ENCODE measurements around the gene TMEM87A.
A peak's percentile ranks its signal among the peaks of the same experiment; 100 is the strongest.

Gene TMEM87A

GRCh38 chr15:42274702-42274989 lies 1.4 kb upstream of the TMEM87A start:
- CTCF ChIA-PET: no interaction called here
- H3K27ac ChIP-seq: peak overlapping the region; percentile 99
- TF ChIP-seq CTCF (conservative IDR thresholded peaks at IDR 0.05; ENCODE audit: low read depth): no peak
- POLR2A ChIA-PET (ENCODE audit: low non-redundant PET): no interaction called here
- DNase-seq (ENCODE audit: low spot score): no peak

- ChIA-PET POLR2A (ENCODE audit: low non-redundant PET) (interaction anchor here (0.6 to 1.0 kb wide), 2 partner anchors 35 to 221 kb away, joined by 3 to 4 read pairs; no protein-coding TSS in a partner anchor), CTCF (interaction anchor here (0.6 kb wide), 2 partner anchors 9 to 269 kb away, joined by 3 to 8 read pairs; no protein-coding TSS in a partner anchor)
- no peak for TF ChIP-seq CTCF (conservative IDR thresholded peaks at IDR 0.05; ENCODE audit: low read depth)
- H3K27ac ChIP-seq: peak overlapping the region; percentile 99
- peak; percentile 75 for DNase-seq (ENCODE audit: low spot score)
These were observed 868 bp upstream of the TMEM87A start for GRCh38 chr15:42273900-42274701.

GRCh38 chr15:42270996-42271395 lies 2.2 kb downstream of the TMEM87A start:
- ChIA-PET CTCF (interaction anchor here (0.6 to 0.7 kb wide), 2 partner anchors 226 to 234 kb away, joined by 3 read pairs; no protein-coding TSS in a partner anchor), POLR2A (ENCODE audit: low non-redundant PET) (no interaction called here)
- no peak for TF ChIP-seq CTCF (conservative IDR thresholded peaks at IDR 0.05; ENCODE audit: low read depth)
- DNase-seq (ENCODE audit: low spot score): no peak
- no peak overlapping the region for H3K27ac ChIP-seq

GRCh38 chr15:42270551-42270950 lies 2.7 kb downstream of the TMEM87A start:
- ChIA-PET CTCF (interaction anchor here (0.6 to 0.7 kb wide), 2 partner anchors 227 to 234 kb away, joined by 3 read pairs; no protein-coding TSS in a partner anchor), POLR2A (ENCODE audit: low non-redundant PET) (no interaction called here)
- no peak for DNase-seq (ENCODE audit: low spot score)
- TF ChIP-seq CTCF (conservative IDR thresholded peaks at IDR 0.05; ENCODE audit: low read depth): no peak
- peak overlapping the region; percentile 12; the same call in 1 of the 2 replicates for H3K27ac ChIP-seq

GRCh38 chr15:42267286-42267685 lies 5.9 kb downstream of the TMEM87A start:
- POLR2A ChIA-PET (ENCODE audit: low non-redundant PET): no interaction called here
- H3K27ac ChIP-seq: no peak overlapping the region
- DNase-seq (ENCODE audit: low spot score): no peak
- no peak for TF ChIP-seq CTCF (conservative IDR thresholded peaks at IDR 0.05; ENCODE audit: low read depth)
- CTCF ChIA-PET: interaction anchor here (0.7 kb wide), 1 partner anchor 81 kb away, joined by 3 read pairs; no protein-coding TSS in a partner anchor

GRCh38 chr15:42264795-42265194 lies 8.4 kb downstream of the TMEM87A start:
- DNase-seq (ENCODE audit: low spot score): no peak
- POLR2A ChIA-PET (ENCODE audit: low non-redundant PET): interaction anchor here (0.6 kb wide), 1 partner anchor 136 kb away, joined by 3 read pairs; no protein-coding TSS in a partner anchor
- no peak for TF ChIP-seq CTCF (conservative IDR thresholded peaks at IDR 0.05; ENCODE audit: low read depth)
- CTCF ChIA-PET: interaction anchor here (1.0 kb wide), 1 partner anchor 9 kb away, joined by 3 read pairs; the partner anchor contains the start of gene TMEM87A
- no peak overlapping the region for H3K27ac ChIP-seq
